HL-60/S4 (cell line): ENCODE results near the gene PRXL2C.

ENCODE experiments used
- in situ Hi-C: fragments of 300-500 bp; cut with MboI; formaldehyde crosslinking; loops from 2 replicates; pipeline ENCODE4 v1.14.3; 2022; ENCODE audit warnings: low sequenced_read_pairs

The PRXL2C gene

DNA sequence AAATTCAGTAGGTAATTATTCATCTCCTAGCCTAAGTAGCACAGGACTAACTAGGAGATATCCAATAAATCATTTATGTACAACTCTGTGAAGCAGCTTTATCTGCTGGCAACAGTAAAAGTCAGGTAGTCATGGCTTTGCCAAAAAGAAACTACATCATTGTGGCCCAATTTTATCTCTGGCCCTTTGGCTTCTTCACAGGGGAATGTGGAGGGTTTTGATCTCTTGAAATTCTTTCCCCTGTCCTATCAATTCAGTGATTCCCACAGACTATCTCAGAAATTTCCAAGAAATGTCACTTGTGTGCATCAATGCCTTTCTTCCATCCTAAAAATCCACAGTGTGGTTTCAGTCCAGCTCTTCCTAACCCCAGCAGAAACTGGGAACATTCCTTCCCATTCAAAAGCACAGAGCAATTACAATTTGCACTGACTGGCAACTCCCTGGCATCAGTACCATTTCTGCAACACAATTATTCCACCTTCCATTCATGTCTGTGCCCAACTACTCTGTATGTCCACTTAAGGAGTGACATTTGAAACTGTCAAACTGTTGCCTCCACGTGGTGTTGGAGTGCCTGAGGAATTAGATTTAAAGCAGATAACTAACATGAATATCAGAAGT is 42.0 kb downstream of the PRXL2C start:
- in situ Hi-C loops = no loop called here

DNA sequence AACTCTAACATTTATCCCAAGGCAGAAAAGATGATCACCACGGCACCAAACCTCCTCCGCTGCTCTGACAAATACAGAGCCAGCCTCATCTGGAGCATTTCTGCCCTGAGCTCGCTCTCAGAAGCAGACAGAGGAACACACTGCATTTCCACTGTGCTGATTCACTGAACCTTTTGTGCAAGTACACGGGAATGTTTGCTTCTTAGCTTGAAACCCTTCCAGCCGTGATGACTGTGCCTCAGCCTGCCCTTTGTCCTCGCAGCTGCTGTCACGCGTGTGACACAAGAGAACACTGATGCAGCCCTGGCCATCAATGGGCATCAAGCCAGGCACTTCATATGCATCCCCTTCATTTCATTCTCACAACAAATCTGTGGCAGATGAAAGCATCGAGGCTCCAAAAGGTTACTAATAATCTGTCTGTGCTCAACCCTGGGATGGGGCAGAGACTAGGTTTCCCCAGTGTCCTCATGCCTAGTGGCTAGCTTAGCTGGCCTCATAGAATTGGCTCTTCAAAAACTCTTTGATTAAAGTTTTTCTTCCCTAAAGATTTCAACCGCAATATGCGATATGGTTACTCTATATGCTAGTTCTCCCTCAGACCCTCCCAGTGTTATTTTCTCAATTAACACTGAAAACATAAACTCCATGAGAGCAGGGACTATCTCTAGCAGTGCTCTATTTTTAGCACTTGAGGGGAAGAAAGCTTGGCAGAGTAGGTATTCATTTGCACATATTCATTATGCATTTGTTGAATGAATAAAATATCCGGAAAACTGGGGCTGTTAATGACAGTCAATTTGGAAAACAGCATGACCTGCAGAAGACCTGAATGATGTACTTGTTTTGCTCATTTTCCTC is 42.8 kb downstream of the PRXL2C start:
- in situ Hi-C loops = no loop called here

DNA sequence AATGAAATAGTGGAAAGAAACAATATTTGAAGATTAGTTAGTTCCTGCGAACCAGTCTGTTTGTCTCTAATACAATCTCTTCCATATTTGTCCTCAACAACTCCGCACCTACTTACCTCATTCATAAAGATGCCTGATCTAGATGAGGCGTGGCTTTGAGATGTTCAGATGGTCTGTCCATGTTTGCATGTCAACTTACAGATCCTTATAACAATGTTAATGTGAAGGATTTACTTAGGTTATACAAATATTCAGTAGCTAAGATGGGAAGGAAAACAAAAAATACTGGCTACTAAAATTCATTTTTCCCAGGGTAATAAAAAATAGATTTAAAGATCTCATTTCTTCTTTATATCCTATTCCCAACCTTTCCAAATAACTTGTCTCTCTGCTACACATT is 43.8 kb downstream of the PRXL2C start:
- in situ Hi-C loops = no loop called here

DNA sequence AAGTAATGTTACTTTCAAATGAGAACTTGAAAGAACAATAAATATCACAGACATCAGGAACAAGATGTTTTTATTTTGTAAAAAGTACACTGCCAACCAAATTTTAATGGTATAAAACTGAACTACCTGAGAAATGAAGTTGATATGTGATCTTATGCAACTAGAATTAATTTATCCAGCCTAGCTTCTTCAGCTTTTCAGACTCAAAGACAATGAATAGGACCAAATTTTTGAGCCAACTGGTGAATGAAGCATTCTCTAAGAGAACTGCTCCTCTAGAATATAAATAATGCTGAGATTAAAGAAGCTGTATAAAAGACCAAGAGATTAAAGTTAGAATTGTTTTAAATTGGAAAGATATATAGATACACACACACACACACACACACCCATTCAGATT is 45.4 kb downstream of the PRXL2C start:
- in situ Hi-C loops = no loop called here

DNA sequence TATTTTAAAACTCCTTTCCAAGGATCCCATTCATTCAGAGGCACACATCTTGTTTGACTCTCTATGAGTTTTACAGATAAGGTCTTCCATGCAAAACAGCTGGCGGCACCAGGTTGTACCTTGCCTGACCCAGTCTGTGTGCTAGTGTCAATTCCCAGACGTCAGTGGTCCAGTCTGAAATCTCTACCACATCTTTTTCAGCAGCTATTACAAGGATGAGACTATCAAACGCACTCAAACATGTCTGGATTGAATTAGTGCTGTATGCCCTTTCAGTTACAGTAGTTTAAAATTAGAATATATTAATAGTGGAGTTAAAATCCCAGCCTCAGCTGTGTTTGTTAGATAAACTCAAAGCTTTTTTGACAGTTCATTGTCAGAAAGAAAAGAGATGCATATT is 47.1 kb downstream of the PRXL2C start:
- in situ Hi-C loops = no loop called here

DNA sequence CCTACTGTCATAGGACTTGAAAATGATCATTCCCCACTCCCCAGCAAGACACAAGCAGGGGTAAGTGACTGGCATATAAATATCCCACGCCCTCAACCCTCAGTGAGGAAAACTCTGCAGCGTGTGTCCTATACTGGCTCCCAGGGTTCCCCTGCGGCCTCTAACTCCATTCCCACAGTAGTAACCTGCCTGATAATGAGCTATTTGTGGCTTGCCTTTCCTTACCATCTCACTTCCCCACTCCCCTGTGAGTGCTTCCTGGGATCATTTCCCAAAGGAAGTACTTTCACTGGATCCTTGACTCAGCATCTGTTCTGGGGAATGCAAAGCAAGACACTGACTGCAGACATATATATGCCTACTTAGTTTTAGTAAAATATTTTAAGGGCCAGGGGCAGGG is 49.8 kb downstream of the PRXL2C start:
- in situ Hi-C loops = no loop called here

DNA sequence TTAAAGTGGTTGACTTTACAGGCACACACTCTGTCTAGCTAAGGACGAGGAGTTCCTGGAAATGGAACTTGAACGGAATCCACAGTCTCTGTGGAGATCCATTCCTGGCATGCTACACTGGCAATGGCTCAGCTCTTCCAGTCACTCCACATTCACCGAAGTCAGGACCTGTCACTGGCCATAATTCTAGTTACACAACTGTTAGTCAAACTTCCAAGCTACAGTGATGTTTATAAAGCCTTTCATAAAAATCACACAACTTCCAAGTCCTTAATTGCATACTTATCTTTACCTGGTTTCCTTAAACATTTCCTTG is 51.2 kb downstream of the PRXL2C start:
- in situ Hi-C loops = no loop called here

DNA sequence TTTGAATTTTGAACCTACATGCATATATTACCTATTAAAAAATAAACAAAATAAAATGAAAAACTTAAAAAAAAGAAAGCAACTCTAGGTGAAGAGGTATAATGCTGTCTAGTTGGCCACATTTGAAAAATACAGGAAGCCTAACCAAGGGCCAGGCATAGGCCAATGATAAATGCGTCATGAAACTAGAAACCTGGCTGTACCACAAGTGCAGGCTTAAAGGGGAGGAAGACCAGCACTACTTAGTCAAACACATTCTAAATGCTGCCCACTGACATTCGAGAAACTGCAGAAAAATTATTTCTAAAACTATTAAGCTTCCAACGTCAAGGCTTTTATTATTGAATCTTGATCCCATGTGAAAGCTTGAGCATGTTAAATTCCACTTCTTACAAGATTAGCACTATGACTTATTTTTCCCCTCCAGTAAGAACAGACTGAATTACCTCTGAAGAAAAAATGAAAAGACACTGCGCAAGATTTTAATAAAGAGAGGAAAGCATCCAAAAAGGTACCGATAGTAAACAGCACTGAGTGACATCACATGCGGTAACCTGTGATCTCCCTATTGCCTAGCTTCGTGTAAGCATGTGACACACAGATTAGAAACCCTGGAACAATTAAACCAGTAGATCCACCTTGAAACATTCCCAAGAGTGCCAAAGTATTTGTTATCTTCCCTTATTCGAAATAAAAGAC is 51.7 kb downstream of the PRXL2C start:
- in situ Hi-C loops = no loop called here

DNA sequence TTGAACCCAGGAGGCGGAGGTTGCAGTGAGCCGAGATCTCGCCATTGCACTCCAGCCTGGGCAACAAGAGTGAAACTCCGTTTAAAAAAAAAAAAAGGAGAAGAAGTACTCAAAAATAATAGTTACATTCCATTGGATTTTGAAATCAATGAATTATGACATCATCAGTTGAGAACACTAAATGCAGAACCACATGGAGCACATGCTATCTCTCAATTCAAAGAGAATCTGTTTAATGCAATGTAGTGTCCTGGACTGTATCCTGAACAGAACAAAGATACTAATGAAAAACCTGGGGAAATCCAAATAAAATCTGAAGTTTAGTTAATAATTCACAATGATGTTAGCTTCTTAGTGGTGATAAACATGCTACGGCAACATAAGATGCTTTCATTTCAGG is 55.8 kb downstream of the PRXL2C start:
- in situ Hi-C loops = no loop called here

DNA sequence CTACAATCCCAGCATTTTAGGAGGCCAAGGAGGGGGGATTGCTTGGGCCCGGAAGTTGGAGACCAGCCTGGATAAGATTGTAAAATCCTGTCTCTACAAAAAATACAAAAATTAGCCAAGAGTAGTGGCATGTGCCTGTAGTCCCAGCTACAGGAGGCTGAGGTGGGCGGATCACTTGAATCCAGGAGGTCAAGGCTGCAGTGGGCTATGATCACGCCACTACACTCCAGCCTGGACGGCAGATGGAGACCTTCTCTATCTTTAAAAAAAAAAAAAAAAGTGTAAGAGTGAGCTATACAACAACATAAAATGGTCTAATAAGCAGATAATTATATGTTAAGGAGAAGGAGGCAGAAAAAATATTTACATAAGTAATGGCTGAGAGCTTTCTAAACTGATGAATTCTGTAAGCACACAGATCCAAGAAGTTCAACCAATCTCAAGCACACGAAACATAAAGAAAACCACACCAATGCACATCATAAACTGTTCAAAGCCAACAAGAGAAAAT is 58.5 kb downstream of the PRXL2C start:
- in situ Hi-C loops = no loop called here
